SK-N-SH (cell line): ENCODE results near the gene KRTAP1-1.

ENCODE experiments used
- CTCF ChIP-seq: fragments of 200-600 bp; sonication (generic); IDR thresholded peaks from 2 replicates; pipeline ENCODE4 v1.6.1; 2017; ENCODE audit warnings: antibody characterized with exemption, mild to moderate bottlenecking, moderate library complexity
- POLR2AphosphoS5 ChIP-seq: IDR thresholded peaks from 2 replicates; pipeline ENCODE4 v1.6.1; 2012; ENCODE audit warnings: low read depth, low read length
- RAD21 ChIP-seq: IDR thresholded peaks from 2 replicates; pipeline ENCODE4 v1.6.1; 2012; ENCODE audit warnings: mild to moderate bottlenecking, low read length
- RCOR1 ChIP-seq: fragments of 150-350 bp; IDR thresholded peaks from 2 replicates; pipeline ENCODE4 v1.6.1; 2017; ENCODE audit warnings: antibody characterized with exemption, low read length
- RFX5 ChIP-seq: IDR thresholded peaks from 2 replicates; pipeline ENCODE4 v1.6.1; 2012; ENCODE audit warnings: mild to moderate bottlenecking, improper control_type of control experiment, low read length
- TAF1 ChIP-seq: IDR thresholded peaks from 2 replicates; pipeline ENCODE4 v1.6.1; 2012; ENCODE audit warnings: low read depth, mild to moderate bottlenecking, low read length, moderate library complexity, borderline replicate concordance
- TCF12 ChIP-seq: IDR thresholded peaks from 2 replicates; pipeline ENCODE4 v1.4.0; 2012
- TEAD4 ChIP-seq: IDR thresholded peaks from 2 replicates; pipeline ENCODE4 v1.4.0; 2012; ENCODE audit warnings: mild to moderate bottlenecking, borderline replicate concordance; ENCODE audit not compliant: insufficient read depth
- USF2 ChIP-seq: fragments of 150-350 bp; IDR thresholded peaks from 2 replicates; pipeline ENCODE4 v1.6.1; 2017; ENCODE audit warnings: antibody characterized with exemption, low read length, low read depth, borderline replicate concordance
- YY1 ChIP-seq: IDR thresholded peaks from 2 replicates; pipeline ENCODE4 v1.4.0; 2012; ENCODE audit warnings: low read depth, mild to moderate bottlenecking

GRCh38 chr17:41069031-41069430, 27.8 kb upstream of the KRTAP1-1 start:
- TF ChIP-seq CTCF = no peak
- TF ChIP-seq POLR2AphosphoS5 = no peak
- no peak for TF ChIP-seq TEAD4
- TF ChIP-seq RAD21 = no peak
- no peak for TF ChIP-seq TAF1
- TF ChIP-seq USF2 = no peak
- TF ChIP-seq YY1 = no peak
- TF ChIP-seq TCF12 = no peak
- TF ChIP-seq RCOR1 = no peak
- no peak for TF ChIP-seq RFX5
